ENCODE results near the gene PNPLA7. TPM values are rescaled to one million over a fixed set of nuclear protein-coding genes. Genes with fewer than 3 reads are reported as not detected.
"Not testable (repeated sequence)": the region's sequence is repeated elsewhere in the genome, so short reads cannot be mapped to it uniquely, and the experiment has no call there.

Gene PNPLA7
- 9.7 TPM for total RNA-seq

DNA sequence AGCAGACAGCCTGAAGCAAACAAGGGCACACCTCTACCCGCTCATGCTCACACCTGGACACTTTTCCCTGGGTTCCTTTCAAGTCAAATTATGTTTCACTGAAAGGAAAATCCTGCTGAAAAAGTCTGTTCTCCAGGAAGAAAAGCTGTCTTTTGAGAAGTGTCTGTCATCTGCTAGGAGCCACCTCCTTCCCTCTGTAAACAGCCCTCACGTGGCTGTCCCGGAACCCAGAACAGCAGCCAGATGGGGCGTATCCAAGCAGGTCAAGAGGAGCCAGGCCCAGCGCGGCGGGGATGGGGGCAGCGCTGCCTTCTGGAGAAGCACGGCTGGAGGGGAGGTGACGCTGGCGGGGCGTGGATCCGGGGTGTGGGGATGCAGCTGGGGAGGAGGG lies at the start of gene PNPLA7:
TSS of gene PNPLA7 (minus strand) at position 172 of the 391 bp plus-strand sequence. CDS start 205 bp downstream, outside the sequence.
- peak; percentile 92 for DNase-seq (ENCODE audit: low spot score)

DNA sequence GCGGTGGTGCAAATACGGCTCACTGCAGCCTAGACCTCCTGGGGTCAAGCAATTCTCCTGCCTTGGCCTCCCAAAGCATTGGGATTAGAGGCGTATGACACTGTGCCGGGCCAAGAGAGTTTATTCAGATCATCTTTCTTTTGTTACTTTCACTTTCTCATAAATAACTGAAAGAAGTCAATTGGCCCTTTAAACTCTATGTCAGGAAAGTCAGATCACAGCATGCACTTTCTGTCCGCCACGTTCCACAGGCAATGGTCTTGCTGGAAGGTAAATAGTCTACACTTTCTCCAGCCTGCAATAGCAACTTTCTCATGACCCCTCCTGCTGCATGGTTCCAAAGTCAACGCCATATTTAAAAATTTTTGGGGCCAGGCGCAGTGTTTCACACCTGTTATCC lies 48.7 kb upstream of the PNPLA7 start:
- DNase-seq (ENCODE audit: low spot score), result no peak

DNA sequence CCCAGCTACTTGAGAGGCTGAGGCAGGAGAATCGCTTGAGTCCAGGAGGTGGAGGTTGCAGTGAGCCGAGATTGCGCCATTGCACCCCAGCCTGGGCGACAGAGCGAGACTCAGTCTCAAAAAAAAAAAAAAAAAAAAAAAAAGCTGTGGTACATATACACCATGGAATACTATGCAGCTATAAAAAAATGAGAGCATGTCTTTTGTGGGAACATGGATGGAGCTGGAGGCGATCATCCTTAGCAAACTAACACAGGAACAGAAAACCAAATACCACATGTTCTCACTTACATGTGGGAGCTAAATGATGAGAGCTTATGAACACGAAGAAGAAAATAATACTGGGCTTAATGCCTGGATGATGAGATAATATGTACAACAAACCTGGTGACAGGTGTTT lies 46.4 kb upstream of the PNPLA7 start:
- not testable (repeated sequence) for DNase-seq (ENCODE audit: low spot score)

DNA sequence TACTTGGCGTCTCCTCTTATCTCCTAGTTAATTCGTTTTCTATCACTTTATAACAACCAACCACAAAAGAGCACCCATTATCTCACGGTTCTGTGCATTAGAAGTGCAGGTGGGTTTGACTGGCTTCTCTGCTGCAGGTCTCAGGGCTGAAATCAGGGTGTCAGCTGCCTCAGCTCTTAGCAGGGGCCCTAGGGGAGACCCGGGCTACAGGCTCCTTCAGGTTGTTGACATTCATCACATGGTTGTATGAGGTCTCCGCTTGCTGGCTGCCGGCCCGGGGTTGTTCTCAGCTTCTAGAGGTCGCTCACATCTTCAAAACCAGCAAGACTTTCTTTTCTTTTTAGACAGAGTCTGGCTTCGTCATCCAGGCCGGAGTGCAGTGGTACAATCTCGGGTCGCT lies 43.0 kb upstream of the PNPLA7 start:
- no peak for DNase-seq (ENCODE audit: low spot score)

DNA sequence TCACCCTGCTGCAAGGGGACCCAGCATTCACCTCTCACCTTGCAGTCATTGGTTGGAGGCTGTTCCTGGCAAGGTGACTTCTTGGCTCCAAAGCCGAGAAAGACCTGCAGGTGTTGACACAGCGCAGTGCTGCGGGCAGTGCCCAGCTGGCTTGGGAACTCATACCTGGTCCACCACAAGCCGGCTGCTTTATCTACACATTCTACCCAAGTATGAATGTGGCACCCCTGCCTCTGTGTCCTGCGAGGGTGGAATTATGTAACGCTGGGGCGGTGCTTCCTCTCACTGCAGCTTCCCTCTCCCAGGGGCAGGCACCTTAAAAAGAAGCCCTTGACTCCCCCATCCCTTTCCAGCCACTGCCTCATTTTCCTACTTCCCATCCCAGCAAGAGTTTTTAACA lies 42.6 kb upstream of the PNPLA7 start:
- DNase-seq (ENCODE audit: low spot score), result no peak

DNA sequence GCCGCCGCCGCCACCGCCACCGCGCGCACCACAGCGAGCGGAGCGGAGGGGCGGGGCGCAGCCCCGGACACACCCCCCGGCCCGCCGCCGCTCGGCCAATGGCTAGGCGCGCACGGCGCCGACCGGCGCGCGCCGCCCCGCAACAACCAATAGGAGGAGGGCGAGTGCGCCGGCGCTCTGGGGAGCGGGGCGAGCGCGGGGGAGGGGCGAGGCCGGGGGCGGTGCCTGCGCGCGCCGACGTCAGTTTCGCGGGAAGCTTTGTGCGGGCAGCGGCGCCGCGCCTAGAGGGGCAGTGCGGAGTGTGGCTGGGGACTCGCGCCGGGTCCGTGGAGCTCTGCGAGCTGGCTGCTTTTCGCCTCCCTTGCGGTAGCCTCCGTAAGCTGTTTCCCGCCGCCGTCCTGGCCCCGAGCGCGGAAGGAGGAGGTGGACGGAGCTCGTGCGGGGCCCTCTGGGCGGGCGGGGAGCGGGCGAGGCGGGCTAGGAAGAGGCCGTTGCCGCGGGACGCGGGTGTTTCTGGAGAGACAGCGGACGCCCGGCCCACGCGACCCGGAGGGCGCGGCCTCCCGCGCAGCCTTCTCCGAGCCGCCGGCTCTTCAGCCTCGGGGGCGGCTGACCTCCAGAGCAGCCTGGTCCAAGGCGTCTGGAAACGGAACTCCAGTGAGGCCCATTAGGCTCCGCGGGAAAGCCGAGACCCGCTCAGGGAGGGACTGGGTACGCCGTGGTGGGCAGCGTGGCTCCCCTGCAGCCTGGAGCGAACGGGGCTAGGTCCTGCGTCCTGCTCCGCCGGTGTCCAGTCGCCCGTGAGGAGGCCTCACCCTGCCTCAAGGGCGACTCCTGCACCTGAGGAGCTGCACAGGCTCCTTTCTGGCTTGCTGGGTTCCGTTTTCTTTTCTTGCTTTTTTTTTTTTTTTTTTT lies 40.5 kb upstream of the PNPLA7 start, which contains the start of gene ZMYND19:
TSS of gene ZMYND19 (minus strand) at position 44 of the 915 bp plus-strand sequence. CDS start 249 bp downstream, outside the sequence.
- DNase-seq (ENCODE audit: low spot score), result peak; percentile 91

DNA sequence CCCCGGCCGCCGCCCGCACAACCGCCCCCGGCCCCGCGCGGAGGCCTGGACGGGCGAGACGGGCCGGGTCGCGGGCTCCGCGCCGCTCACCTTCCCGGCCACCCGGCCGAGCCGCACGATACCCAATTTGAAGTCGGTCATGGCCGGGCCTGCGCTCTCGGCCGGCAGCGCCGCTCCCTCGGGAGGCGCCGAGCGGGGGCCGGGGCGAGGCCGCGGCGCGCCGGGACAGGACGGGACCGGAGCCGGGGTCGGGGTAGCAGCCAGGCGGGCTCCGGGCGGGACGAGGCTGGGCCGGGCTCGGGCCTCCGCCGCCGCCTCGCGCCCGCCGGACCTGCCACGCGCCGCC lies 39.9 kb upstream of the PNPLA7 start:
- no peak for DNase-seq (ENCODE audit: low spot score)

DNA sequence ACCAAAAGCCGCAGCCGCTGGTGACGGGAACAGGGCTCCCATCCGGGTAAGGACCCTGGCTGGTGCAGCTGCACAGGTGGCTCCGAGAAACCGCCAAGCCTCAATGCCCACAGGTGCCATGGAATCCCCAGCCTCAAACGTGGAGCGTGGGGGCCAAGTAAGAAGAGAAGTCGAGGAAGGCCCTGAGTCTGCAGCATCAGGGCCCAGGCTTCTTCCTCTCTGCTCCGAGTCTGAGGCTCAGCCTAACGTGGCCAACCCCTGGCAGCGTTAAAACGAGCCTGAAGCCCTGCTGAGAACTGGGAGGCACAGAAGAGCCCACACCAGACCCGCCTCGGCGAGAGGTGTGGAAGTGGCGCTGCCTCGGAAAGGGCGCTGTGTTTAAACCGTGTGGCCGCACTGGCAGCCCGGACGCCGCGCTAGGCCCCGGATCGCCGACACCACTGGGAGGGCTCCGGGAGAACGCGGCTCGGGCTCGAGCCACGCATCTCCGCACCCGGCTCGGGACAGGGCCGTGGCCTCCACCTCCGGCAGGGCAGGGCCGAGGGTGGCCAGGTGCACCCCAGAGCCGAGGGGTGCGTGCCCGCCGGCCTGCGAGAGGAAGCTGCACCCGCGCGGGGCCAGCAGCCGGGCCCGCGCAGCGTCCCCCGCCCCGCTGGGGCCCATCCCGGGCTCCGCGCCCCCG lies 39.4 kb upstream of the PNPLA7 start:
- no peak for DNase-seq (ENCODE audit: low spot score)

DNA sequence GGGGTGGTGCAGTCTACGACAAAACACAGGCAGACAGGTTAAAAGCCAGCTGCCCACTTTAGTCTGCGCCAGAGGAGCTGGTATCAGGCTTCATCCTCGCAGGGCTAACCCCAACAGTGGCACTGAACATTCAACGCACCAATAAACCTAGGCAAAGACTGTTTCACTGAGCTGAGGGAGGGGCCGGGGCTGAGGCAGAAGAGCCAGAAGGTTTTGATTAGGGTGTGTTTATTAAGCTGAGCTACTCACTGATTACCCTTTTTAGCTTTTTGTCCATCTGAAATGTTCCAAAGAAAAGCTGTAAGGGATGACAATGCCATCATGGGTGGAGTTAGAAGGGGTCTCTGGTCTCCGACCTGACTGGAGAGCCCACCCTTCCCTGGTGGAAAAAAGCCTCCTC lies 38.7 kb upstream of the PNPLA7 start:
- DNase-seq (ENCODE audit: low spot score), result no peak

DNA sequence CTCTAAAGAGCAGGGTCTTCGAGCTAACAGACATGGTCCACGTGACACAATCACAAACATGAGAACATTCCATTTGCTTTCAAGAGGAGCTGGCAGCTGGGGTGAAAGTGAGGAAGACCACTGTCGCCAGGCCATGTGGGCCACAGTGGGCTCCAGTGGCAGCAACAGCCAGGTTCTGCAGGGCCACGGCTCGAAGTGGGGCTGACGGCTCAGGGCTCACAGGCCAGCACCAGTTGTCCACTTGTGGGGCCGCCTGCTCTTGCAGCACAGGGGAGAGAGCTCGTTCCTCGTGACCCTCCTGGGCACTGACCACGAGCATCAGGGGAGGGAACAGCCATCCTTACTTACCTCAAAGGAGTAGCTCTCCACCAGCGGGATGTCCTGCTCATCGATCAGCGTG lies 38.1 kb upstream of the PNPLA7 start:
- DNase-seq (ENCODE audit: low spot score), result no peak

DNA sequence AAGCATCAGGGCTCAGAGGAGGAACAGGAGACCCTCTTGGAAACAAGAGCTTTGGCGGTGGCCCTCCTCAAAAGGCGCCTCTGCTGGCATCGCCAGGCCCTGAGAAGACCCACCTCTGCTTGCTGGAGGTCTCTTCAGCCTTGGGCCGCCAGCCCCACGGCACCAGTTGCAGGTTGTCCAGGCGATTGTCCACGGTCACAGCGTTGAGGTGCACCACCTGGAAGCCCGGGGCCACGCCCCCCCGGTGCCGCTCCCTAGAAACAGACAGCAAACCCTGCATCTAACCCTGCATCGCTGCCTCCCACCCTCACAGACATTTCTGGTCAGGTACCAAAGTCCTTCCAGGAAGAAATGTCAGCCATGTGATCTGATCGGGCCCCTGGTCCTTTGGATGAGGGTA lies 36.7 kb upstream of the PNPLA7 start:
- no peak for DNase-seq (ENCODE audit: low spot score)

DNA sequence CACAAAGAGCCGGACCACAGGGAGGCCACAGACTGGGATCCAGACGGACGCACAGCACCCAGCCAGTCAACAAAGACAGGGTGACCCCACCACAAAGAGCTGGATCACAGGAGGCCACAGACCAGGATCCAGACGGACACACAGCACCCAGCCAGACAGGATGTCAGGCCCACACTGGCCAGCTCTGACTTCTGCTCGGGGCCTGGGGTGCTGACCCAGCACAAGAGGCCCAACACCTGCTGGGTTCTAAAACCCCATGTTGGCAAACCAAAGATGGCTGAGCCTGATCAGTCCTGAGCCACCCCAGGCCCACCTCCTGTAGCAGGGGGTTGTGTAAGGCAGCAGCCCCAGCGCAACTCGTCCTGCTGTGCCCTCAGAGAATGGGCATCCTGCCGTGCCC lies 33.8 kb upstream of the PNPLA7 start:
- no peak for DNase-seq (ENCODE audit: low spot score)

DNA sequence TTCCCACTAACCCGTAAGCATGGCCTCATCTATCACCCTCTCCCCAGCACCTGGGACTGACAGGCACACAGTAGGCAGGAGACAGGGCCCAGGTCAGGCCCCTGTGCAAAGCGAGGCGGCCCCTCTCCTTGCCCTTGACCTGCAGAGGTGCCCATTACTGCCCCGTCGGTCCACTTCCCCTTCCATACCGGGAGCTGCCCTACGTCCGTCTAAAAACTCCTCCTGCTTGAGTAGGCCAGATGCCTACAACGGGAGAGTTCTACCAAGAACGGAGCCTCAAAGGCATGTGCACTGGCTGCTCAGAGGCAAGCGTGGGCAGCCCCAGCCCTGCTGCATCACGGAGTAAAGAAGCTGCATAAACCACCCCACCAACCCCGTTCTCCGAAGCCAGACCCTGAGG lies 33.1 kb upstream of the PNPLA7 start:
- DNase-seq (ENCODE audit: low spot score), result no peak

DNA sequence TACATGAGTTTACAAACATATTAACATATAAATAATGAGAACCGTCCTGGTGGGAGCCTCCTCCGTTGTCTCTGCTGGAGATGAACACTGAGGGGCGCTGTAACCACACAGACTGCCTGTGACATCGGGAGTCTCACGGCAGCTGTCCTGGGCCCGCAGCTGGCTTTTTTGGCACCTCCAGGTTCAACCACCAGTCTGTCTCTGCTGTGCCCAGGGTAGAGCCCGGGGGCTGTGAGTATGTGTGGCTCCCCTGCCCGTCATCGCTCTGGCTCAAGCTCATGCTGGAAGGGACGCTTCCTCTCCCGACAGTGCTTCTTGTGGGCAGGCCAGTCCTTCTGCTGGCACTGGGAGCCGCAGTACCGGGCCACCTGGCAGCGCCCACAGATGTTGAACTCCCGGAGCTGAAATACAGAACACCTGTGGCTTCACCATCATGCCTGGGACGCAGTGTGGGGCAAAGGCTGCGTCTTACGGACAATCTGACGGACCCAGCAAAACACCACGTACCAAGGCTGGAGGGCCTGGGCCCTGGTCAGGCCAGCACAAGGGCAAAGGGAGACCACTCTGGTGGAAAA lies 32.2 kb upstream of the PNPLA7 start:
- no peak for DNase-seq (ENCODE audit: low spot score)

DNA sequence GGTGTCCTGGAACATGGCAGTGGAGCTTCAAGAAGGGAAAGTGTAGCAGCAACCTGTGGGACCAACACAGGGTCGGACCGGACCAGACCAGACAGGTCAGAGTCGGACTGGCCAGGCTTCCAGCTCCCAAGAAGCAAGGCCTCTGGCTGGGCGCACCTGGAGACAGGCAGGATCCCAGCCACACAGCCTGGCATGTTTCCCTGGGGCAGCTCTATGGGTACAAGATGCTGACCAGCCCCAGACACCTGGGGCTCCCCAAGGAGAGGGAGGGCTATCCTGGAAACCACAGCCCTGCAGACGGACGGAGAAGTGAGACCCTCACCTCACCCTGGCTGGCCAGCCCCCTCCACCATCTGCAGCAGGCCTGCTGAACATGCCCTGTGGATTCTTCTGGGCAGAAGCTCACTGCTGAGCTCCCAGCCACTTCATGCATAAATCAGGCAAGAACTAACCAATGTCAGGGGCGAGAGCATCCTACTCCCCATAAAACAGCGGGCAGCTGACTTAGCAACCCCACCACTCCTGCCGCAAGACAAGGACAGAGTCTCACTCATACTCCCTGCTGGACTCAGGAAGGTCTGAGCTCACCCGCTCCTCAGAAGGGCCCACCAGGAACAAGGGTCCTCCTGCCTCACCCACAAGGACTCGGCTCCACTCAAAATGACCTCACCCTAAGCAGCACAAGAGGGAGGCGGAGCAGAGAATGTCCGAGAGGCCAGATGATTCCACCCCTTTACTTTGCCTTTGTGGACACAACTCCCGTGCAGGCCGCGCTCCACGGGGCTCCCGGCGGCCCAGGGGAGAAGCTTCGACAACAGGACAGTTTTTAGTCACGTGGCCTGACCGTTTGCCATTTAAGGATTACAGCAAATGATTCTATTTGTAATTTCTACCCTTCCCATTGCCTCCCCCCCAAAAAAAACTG lies 31.4 kb upstream of the PNPLA7 start:
- no peak for DNase-seq (ENCODE audit: low spot score)

DNA sequence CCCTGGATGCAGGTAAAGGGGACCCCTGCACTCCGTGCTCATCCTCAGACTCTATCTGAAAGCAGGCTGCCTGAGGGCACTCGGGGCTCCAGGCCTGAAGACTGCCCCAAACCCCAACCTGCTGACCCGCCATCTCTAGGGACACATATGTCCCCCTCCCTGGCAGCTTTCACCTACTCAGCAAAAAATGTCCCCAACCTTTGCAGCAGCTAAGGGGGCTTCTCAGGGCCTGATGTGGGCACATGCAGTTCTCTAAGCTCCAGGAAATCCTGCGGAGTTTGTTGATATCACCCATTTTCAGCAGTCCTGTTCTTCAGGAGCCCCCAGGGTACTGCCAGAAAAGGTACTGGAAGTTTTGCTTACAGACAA lies 30.7 kb upstream of the PNPLA7 start:
- DNase-seq (ENCODE audit: low spot score), result no peak

DNA sequence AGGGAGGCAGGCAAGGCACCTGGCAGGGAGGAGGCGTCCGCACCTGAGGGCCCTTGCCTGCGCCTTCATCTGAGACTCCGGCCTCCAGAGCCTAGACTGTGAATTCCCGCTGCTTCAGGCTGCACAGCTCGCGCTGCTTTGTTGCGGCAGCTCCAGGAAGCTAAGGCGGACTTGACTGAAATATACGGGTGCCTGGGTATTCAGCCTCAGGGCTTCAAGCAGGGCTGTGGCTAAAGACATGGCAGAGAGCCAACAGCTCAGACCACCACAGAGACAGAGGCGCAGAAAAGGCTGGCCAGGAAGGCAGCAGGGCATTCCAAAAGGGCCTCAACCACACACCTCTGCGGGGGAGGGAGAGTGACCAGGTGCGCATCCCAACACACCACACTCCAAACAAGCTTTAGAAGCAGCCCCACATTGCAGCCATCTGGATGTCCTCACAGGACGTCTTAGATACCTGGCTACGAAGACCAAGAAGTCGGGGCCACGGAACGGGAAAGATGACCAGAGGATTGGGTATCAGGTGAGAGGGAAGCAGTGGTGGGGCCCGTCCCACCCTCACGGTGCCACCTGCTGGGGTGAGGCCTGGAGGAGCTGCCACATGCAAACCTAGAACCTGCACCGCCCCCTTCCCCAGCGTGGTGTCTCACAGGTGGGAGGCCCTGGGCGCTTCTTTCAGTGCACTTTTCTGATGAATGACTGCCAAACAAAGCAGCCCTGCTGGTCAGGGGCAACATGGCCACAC lies 30.2 kb upstream of the PNPLA7 start:
- no peak for DNase-seq (ENCODE audit: low spot score)

DNA sequence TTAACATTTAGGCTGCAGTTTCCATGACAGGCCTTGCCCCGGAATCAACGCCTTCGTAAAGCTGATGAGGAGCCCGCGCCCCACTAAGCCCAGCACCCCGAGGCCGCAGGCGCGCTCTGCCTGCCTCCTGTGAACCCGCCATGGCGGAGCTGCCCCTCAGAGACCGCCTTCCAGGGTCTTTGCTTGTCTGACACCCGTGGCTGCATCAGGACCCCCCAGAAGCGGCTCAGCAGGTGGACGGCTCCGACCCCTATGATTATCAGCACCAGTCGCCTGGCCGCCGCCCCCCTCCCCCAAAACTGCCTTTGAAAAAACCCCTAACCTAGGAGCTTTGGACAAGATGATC lies 29.0 kb upstream of the PNPLA7 start:
- DNase-seq (ENCODE audit: low spot score), result no peak

DNA sequence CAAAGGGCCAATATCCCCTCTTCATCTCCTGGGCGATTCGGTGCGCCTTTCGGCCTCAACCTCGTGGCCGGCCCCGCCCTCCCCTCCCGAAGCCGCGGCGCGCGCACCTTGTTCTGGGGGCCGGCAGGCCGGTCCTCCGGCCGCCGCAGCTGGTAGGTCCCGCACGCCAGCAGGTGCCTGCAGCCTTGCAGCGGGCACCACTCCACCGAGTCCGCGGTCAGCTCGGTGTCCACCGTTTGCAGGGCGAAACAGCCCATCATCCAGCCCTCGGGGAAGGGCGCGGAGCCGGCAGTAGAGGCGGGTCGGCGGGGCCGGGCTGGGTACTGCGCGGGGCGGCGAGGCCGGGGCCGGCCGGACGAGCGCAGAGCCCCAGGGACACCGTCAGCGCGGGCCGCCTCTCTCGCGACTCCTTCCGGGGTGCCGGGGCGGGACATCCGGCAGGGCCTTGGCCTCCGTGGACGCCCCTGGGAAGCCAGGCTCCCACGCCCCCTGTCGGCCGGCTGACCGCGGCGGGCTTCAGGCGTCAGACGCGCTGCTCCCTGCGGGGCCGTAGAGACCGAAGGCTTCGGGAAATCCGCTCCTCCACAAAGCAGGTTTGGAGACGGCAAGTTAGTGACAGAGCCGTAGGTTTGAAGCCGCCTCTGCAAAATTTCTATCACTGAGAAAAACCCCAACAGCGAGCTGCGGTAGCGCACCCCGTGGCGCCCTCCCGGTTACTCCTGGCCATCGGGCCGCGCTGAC lies 28.5 kb upstream of the PNPLA7 start, which contains the start of gene DPH7:
TSS of gene DPH7 (minus strand) at position 408 of the 741 bp plus-strand sequence. CDS start at position 260, 148 bp downstream.
- DNase-seq (ENCODE audit: low spot score), result peak; percentile 94

DNA sequence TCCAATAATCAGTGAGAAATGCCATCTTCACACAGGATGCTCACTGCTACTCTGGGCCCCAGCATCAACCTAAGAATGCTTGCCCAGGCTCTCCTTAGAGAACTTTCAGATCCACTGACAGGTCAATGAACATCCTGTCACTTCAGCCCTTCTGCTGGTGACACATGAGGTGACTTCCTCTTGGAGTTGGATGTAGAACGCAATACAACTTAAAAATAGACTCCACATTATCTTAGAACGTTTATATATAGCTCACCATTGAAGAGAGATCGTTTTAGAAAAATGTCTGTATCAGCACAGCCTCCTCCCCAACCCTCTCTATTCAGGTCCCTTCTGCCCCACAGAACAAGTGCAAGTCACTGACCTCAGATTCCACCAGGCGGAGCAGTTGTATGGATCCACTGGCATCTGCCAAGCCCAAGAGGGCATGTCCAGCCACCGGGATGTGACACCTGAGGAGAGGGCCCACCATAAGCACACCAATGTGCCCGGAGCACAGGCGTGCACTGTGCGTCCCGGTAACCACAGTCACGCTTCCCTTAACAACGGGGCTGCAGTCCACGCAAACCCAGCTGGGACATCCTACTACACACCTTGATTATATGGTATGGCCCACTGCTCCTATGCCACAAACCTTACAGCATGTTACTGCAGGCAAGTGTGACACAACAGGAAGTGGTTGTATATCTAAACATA lies 25.7 kb upstream of the PNPLA7 start:
- DNase-seq (ENCODE audit: low spot score), result no peak
